Panc1 (cell line): ENCODE data around the gene SETD1B.

Experiments
- POLR2AphosphoS5 ChIP-seq: IDR thresholded peaks from 2 replicates; pipeline ENCODE4 v1.6.1; 2012; ENCODE audit warnings: mild to moderate bottlenecking, low read depth, low read length, moderate library complexity
- SIN3A ChIP-seq: IDR thresholded peaks from 2 replicates; pipeline ENCODE4 v1.6.1; 2012; ENCODE audit warnings: low read depth, mild to moderate bottlenecking, low read length, moderate library complexity, borderline replicate concordance; ENCODE audit not compliant: insufficient read depth
- TCF7L2 ChIP-seq: IDR thresholded peaks from 2 replicates; pipeline ENCODE4 v1.6.1; 2011; ENCODE audit warnings: mild to moderate bottlenecking, low read depth, low read length, inconsistent platforms
- TF ChIP-seq, protein P1 (sequence below): fragments of 450-650 bp; IDR thresholded peaks from 2 replicates; pipeline ENCODE4 v1.5.1; 2017; ENCODE audit warnings: mild to moderate bottlenecking

GRCh38 chr12:121788176-121788818 is 15.5 kb upstream of the SETD1B start:
- TF ChIP-seq, protein P1, sequence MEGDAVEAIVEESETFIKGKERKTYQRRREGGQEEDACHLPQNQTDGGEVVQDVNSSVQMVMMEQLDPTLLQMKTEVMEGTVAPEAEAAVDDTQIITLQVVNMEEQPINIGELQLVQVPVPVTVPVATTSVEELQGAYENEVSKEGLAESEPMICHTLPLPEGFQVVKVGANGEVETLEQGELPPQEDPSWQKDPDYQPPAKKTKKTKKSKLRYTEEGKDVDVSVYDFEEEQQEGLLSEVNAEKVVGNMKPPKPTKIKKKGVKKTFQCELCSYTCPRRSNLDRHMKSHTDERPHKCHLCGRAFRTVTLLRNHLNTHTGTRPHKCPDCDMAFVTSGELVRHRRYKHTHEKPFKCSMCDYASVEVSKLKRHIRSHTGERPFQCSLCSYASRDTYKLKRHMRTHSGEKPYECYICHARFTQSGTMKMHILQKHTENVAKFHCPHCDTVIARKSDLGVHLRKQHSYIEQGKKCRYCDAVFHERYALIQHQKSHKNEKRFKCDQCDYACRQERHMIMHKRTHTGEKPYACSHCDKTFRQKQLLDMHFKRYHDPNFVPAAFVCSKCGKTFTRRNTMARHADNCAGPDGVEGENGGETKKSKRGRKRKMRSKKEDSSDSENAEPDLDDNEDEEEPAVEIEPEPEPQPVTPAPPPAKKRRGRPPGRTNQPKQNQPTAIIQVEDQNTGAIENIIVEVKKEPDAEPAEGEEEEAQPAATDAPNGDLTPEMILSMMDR = no peak
- TF ChIP-seq POLR2AphosphoS5 (no peak), TCF7L2 (no peak), SIN3A (no peak)
